GM21423 (cell line): ENCODE data around the gene ENKUR.
"Not testable (repeated sequence)": the region's sequence is repeated elsewhere in the genome, so short reads cannot be mapped to it uniquely, and the experiment has no call there.

Experiments used
- ATAC-seq: cut with Tn5 transposase; IDR thresholded peaks from one replicate; pipeline ENCODE4 v1.9.1; 2021; ENCODE audit warnings: mild to moderate bottlenecking, moderate library complexity; ENCODE audit not compliant: unreplicated experiment

ENKUR gene

DNA sequence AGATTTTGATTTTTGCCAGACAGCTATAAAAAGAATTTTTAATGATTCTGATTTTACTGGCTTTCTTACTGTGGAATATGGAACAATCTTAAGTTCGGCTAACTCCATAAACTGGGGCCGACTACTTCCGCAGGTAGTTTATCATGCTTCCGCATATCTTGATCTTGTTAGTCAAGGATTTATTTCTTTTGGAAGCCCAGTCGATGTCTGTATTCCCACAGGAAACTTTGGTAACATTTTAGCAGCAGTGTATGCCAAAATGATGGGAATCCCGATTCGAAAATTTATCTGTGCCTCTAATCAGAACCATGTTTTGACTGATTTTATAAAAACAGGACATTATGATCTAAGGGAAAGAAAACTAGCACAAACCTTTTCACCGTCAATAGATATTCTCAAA is 8.6 kb upstream of the ENKUR start:
- ATAC-seq: no peak

DNA sequence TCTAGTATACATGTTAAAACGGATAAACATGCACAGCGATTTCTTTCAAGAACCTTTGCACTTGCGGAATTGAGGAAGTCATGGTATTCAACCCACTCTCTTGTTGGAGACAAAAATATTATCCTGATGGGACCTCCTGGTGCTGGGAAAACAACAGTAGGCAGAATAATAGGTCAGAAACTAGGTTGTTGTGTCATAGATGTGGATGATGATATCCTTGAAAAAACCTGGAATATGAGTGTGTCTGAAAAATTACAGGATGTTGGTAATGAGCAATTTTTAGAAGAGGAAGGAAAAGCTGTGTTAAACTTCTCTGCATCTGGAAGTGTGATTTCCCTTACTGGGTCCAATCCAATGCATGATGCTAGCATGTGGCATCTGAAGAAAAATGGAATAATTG is 7.3 kb upstream of the ENKUR start:
- ATAC-seq: no peak

DNA sequence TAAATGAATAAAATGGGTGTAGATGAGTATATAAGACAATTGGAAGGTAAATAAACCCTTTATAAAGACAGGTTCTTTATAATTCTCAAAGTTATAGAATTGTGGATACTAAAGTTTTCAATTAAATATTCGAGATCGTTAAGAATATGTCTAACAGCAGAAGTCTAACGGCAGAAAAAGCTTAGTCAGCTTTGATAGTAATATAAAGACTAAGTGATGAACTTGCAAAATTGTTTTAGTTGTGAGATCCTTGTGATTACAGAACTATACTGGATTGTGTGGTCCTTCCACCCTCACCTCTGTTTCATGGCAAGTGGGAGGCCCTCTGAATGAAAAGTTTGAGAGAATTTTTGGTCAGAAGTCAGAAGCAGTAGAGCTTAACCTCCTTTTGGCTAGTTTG is 2.7 kb upstream of the ENKUR start:
- ATAC-seq: no peak

DNA sequence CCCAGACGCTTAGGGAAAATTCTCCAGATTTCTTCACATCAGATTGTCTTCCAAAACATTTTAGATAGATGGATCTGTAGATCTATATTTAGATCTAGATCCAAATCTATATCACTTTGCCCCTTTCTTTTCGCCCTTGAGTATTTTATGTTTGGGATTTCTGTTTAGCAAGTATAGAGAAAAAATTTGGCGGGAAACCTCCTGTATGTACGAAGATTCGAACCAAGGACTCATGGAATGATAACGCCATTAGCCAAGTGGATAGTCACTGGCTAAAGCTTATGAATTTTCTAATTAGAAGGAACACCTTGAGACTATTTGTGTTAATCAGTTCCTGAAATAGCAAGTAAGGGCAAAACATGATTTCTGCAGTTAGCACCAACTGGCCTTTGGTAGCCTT is 1.7 kb upstream of the ENKUR start:
- no peak for ATAC-seq

DNA sequence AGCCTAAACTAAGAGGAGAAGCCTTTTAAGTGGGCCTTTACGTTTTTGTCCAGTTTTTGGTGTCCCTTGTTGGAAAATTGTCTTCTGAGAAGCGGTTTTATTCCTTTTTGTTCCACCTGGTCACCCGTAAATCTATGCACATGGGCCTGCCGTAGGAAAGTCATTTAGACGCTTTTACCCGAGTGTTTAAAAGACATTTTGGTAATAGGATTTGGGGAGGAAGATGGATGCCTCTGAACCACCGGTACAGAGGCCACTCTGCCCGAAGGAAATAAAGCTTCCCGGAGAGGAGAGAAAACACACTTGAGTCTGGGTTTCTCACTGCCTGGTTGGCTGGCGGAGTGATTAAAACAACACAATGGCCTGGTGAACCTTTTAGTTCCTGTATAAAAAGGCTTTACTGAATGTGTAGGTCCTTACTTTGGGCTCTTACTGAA is 1.2 kb upstream of the ENKUR start:
- ATAC-seq: no peak

DNA sequence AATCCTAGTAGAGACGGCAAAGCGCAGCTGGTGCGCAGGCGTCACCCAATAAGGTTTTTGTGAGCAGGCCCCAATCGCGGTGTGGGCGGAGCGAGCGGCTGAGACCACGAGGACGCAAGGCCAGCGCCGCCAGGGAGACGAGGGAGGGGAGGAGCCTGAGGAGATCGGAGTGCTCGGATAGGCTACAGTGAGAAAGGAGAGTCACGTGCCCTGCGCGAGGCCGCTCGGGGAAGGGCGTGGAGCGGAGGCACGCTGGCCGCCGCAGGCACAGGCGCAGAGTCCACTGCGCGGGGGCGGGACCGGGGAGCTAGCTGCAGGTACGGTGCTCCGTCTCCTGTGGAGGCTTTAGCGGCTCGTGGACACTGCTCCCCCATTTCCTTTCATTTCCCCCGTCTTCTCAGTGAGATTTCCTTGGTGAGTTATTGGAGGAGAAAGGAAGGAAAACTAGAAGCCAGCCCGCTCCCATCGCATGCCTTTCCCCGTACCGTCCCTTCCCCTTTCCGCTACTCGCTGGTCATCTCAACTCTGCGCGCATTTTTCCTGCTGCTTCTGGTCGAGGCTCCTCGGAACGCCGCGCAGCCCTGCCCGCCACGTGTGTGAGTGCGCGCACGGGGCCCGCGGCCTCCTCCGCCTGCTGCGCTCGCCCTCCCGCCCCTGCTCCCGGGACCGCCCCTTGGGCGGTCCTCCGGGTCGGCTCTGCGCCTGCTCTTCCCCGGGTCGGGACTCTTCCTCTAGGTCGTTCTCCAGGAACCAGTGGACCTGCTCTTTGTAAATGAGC is 607 bp upstream of the ENKUR start, which contains the start of gene THNSL1:
Gene THNSL1 (plus strand): TSS at position 237 of the 778 bp plus-strand sequence. CDS start 6,612 bp downstream, outside the sequence.
- peak; percentile 99 for ATAC-seq

DNA sequence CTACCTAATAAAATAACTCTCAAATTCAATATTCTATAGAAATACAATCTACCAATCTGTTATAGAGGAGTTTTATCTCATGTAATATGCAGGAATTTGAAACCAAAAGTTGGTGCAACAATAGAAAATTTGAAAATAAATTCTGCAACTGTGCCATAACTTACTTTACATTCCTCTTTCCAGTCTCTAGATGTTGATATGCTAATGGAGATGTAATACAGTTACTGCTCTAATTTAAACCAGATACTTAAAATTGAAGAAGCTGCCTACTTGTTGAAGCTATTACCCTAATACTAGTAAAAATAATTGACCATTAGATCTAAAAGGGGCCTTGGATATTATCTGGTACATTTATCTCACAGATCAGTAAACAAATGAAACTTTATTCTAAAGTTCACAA is 1.4 kb downstream of the ENKUR start:
- ATAC-seq: no peak

DNA sequence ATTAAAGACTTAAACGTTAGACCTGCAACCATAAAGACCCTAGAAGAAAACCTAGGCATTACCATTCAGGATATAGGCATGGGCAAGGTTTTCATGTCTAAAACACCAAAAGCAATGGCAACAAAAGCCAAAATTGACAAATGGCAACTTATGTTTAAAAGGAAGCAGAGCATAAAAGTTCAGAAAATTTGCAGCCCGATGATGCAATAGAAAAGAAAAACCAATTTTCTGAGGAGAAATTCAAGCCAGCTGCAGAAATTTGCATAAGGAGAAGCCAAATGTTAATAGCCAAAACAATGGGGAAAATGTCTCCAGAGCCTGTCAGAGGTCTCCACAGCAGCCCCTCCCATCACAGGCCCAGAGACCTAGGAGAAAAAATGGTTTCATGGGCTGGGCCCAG is 4.4 kb downstream of the ENKUR start:
- not testable (repeated sequence) for ATAC-seq

DNA sequence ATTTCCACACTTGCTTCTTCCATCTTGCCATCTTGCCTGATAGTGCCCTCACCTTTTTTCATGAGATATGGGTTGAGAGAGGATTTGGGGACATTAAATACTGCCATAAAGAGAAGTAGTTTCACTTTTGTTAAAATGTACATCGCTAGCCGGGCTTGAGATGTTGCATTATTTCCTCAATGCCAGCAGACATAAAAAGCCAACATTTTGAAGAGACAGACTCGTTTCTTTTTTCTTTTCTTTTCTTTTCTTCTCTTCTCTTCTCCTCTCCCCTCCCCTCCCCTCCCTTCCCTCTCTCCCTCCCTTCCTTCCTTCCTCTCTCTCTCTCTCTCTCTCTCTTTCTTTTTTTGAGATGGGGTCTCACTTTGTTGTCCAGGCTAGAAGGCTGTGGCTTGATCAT is 17.9 kb downstream of the ENKUR start:
- no peak for ATAC-seq

DNA sequence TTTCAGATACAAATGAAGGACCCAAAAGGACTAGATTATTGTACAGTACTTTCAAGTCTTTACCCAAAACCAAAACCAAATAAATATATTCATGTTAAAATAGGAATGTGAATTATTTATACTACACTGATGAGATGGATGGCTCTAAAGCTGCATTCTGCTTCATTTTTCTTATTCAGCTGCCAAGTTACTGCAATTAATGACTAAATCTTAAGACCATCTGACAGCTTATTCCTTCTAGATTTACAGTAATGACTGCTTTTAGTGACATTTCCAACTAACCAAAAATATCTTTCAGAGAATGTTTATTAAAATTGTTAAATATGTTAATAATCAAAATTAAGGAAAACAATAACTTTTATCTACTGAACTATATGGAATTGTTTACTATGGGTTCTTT is 20.9 kb downstream of the ENKUR start:
- no peak for ATAC-seq

DNA sequence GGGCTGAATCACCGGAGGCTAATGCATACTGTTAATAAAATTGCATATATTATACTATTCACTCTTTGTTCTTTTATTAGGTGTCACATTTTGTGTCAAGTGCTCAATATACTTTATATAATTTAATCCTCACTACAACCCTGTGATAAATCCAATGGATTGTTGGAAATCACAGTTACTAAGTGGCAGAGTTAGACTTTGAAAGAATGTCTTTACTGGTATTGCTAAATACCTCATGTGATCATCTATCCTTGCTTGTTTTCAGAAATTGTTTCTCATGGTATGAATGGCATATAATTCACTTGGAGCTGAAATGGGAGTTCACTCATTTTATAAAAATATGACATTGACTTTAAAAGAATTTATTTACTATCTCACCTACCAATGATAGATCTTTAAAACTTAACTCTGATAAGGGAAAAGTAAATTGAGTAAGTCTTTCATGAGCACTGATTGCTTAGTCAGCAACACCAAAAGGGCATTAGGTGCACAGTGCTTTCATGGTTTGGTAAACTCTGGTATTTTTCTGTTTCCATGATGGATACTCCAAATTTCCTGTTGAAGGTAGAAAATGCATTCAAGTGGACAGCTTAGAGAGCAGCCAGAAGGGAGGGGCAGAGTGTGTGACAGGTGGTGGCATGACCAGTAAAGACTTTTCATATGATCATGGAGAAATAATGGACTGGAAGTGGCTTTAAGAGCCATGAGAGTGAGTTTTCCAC is 22.6 kb downstream of the ENKUR start:
- ATAC-seq: no peak

DNA sequence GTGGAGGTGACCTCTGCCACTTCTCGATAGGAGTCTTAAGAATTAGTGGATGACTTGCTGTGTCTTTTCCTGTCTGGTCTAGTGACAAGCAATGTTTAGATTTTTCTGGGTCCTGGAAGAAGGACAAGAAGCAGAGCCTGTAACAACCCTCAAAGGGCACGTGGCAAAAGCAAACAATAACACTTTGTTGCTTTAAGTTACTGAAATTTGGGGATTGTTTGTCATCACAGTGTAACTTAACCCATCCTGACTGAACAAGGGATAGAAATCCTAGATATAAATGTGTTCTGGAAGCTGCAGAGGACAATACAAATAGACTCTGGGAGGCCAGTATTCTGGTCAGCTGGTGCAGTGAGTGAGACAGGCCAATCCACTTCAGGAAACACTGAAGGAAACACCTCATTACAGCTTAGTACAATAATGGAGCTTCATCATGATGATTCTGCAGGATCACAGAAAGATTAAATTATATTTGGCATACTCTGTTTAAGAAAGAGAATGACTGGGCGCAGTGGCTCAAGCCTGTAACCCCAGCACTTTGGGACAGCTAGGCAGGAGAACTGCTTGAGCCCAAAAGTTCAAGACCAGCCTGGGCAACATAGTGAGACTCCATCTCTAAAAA is 23.3 kb downstream of the ENKUR start:
- no peak for ATAC-seq

DNA sequence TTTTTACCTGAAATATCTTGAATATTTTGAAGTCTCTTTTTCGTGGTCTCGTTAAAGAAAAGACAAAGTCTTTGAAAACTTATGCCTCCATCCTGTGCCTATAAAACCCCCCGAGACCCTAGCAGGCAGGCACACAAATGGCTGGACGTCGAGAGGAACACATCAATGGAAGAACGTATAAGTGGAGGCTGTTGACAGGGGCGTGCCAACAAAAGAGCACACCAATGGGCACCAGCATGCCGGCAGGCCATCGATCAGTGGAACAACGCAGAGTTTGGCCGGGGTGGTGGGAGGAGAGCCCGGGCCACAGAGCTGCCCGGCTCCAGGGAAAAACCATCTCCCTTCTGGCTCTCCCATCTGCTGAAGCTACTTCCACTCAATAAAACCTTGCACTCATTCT is 24.7 kb downstream of the ENKUR start:
- no peak for ATAC-seq

DNA sequence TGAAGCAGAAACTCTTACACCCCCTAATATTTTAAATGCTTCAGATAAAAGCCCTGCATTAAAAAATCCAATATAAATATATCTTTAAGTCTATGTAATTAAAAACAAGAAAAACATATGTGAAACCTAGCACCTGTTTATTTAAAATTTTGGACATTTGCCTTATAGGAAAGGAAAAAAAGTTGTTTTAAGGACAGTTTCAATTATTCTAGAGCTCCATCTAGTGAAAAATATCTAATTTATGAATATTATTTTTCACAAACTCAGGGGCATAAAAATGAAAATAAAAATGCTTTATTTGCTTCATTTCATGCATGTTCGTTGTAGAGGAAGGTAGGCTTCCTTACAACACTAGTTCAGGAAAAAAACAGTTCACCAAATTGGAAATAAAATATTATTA is 26.1 kb downstream of the ENKUR start:
- ATAC-seq: no peak

DNA sequence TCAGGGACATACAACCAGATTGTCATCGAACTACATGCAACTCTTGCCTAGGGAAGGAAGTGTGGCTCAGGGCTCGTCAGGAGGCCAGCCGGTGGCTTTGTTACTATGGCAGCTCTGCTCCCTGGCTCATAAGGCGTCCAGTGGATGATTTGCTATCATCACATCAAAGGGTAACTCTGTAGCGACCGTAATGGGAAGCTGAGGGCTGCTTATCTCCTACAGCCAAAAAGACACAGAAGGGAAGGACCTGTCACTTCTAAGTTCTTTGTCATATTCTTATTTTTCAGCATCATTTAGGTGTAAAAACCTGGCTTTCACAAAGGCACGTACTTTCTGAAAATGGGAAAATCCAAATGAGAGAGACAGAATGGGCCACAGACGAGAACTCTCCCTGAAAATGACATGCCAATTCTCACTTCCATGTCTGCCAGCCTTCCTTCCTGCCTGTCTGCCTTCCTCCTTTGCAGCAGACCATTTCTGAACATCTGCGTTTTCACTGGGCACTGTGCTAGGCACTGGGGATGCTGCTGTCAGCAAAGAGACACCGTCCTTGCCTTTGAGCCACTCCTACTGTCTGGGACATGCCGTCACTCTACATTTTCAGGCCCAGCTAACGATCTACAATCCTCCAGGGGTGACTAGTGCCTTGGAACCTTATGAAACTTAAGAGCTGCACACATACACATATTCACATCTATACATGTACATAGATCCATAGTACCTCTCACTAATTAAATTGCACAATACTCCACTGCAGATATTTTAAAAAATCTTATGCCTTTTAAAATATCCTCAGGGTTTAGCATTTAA is 26.9 kb downstream of the ENKUR start:
- ATAC-seq: no peak

DNA sequence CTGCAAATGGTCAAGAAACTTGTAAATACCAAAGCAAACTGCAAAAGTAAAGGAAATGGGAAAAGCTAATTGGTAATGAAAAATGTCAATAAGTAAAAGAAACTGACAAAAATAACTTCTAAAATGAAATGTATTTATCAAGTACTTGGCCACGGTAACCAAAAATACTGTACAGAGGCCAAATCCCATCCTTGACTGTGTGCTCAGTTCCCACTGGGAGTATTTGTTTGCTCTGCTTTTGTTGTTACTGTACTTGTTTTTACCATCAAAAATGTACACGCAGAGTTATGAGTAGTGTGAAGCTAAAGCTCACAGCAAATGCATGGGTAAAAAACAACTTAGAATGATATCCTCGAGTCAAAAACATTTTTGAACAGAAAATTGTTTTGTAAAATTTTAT is 31.1 kb downstream of the ENKUR start:
- ATAC-seq: no peak

DNA sequence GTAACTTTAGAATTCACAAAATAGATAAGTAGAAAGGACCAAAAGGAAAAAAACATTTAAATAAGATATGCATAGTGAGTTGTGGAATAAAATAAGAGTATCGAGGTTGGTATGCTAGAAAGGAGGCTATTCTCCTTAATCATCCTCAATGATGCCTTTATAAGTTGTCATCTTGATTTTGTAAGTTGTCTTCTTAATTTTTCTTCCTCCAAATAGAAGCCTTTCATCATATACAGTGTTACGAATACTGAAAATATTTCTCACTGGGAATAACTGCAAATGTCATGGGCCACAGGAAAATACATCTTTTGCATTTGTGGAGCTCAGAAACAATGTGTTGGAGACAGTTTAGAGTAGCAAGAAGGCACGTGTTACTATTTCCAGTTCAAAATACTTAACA is 32.0 kb downstream of the ENKUR start:
- ATAC-seq: no peak

DNA sequence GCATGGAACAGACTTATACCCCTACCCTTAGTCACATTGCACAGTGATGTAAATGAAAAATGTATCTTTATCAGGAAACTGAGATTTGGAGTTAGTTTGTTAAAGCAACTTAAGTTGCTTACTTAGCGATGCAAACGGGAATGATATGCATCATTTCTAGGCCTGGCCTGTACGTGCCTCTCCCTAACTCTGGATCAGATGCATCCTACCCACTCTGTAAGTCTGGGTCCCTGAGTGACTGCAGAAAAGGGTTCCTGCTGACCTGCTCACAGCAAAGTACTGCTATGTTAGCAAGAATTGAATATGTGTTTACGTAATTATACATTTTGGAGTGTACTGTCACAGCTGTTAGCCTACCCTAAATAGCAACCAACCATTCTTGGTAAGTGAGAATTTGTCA is 32.8 kb downstream of the ENKUR start:
- ATAC-seq: no peak

DNA sequence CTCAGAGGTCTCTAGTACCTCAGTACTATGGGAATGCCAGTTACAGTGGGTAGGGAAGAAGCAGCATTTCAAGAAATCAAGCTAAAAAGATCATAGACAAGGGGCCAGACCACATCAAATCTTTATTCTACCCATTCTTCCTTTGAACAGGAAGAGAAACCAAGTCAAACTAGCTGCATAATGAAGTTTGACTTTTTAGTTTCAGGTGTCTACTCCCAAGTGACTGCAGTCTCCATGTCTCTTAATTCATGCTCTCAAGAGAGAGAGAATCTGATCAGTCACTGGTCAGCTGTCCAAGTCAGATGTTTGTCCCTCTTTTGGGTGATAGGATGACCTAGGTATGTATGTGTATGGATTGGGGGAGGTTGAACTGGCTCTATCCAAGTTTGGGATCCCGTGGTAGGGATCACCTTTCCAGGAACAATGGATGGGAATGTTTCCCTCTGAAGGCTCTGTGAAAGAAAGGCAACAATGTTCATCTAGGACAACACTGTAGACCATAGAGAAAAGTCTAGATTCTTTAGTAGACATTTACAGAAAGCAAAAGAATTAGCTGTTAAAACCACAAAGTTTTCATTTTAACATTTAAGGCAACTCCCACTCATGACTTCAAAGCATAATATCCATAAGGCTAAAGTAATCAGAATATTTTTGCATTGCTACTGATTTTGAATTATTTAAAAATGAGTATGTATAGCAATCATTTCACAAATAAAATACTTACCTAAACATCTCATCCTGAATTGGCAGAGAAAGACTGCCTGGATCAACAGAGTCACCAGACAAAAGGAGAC is 33.4 kb downstream of the ENKUR start:
- ATAC-seq: peak; percentile 63

DNA sequence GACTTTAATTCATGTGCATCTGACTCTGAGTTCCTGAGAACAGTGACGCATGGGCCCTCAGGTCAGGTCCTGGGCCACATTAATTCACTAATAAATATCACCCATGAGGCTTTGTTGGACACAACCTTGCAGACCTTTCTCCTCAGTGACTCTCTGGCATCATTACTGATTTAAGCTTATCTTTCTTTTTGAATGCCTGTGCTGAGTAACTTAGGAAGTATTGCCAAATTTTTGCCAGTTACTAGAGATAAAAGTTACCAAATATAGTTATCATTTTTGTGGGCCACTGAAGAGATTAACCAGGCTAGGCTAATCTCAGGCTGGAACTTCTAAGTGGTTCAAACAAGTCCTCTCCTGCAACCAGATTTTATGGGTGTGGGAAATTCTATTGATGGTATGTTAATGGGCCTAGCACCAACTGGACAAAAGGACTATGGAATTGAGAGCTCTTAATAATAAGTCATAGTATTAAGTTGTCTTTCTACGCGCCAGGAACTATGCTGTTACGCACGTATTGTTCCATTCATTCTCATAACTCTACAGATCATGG is 34.7 kb downstream of the ENKUR start:
- ATAC-seq: no peak
